IMR-90 (cell line): Measurements from ENCODE around the gene ABAT. TPM values are rescaled to one million over a fixed set of nuclear protein-coding genes. Genes with fewer than 3 reads are reported as not detected.

Experiments
- ATAC-seq: fragments of 200-7000 bp; cut with Tn5 transposase; 2 replicates; pipeline ENCODE4 v1.9.1; 2020; ENCODE audit warnings: low read depth, mild to moderate bottlenecking, moderate library complexity
- BruUV-seq: library from RNA; stranded (reverse); fragments of 400-500 nt; replicated peaks from 2 replicates; lab custom pipeline; 2021; lab: Mats Ljungman, UMichigan
- CTCF ChIA-PET: fragments of 300-600 bp; formaldehyde crosslinking; extraction: SDS; loops from one replicate; lab custom pipeline; 2021; ENCODE audit warnings: antibody characterized with exemption; lab: Yijun Ruan, JAX
- POLR2A ChIA-PET: fragments of 300-600 bp; sonication (Branson Sonifier 250); formaldehyde crosslinking; loops from one replicate; lab custom pipeline; 2022; ENCODE audit warnings: antibody characterized with exemption; ENCODE audit not compliant: unreplicated experiment; lab: Charles Lee
- DNase-seq: peaks from one replicate; pipeline ENCODE4 v3.0.0; 2013
- H2AFZ ChIP-seq: replicated peaks from 2 replicates; pipeline ENCODE3; 2013; ENCODE audit warnings: low read length, mild to moderate bottlenecking; ENCODE audit not compliant: poor library complexity
- H2AK5ac ChIP-seq: 2 replicates; pipeline ENCODE4 v1.6.1; 2013; ENCODE audit warnings: low read depth, low read length, inconsistent platforms
- H2AK9ac ChIP-seq: replicated peaks from 2 replicates; pipeline ENCODE3; 2013; ENCODE audit warnings: mild to moderate bottlenecking, low read depth, low read length, moderate library complexity; ENCODE audit not compliant: poor library complexity
- H2BK120ac ChIP-seq: 2 replicates; pipeline ENCODE4 v1.6.1; 2013; ENCODE audit warnings: low read depth, low read length, inconsistent platforms
- H2BK15ac ChIP-seq: 3 replicates; pipeline ENCODE4 v1.6.1; 2013; ENCODE audit warnings: low read depth, low read length, inconsistent platforms
- H2BK20ac ChIP-seq: 2 replicates; pipeline ENCODE4 v1.6.1; 2013; ENCODE audit warnings: low read depth, mild to moderate bottlenecking, inconsistent platforms, low read length, moderate library complexity
- H2BK5ac ChIP-seq: 2 replicates; pipeline ENCODE4 v1.6.1; 2013; ENCODE audit warnings: mild to moderate bottlenecking, low read depth, low read length, inconsistent platforms; ENCODE audit not compliant: poor library complexity, severe bottlenecking
- H3K14ac ChIP-seq: replicated peaks from 2 replicates; pipeline ENCODE4 v1.6.1; 2013; ENCODE audit warnings: low read depth, low read length, inconsistent platforms
- H3K18ac ChIP-seq: 2 replicates; pipeline ENCODE4 v1.6.1; 2013; ENCODE audit warnings: low read depth, low read length, control low read depth
- H3K23ac ChIP-seq: 2 replicates; pipeline ENCODE4 v1.6.1; 2013; ENCODE audit warnings: low read depth, low read length, inconsistent platforms
- H3K27ac ChIP-seq: 2 replicates; pipeline ENCODE4 v1.5.1; 2013; ENCODE audit warnings: mild to moderate bottlenecking, control low read depth, low read length; ENCODE audit not compliant: insufficient read depth
- H3K27me3 ChIP-seq: 2 replicates; pipeline ENCODE4 v1.6.1; 2013; ENCODE audit warnings: low read length; ENCODE audit not compliant: control insufficient read depth, insufficient read depth
- H3K36me3 ChIP-seq: 2 replicates; pipeline ENCODE4 v1.6.1; 2013; ENCODE audit warnings: low read length, mixed read lengths; ENCODE audit not compliant: control insufficient read depth, insufficient read depth
- H3K4ac ChIP-seq: 2 replicates; pipeline ENCODE4 v1.6.1; 2013; ENCODE audit warnings: low read depth, low read length, inconsistent platforms
- H3K4me1 ChIP-seq: 2 replicates; pipeline ENCODE4 v1.6.1; 2013; ENCODE audit warnings: low read length, mixed read lengths; ENCODE audit not compliant: control insufficient read depth, insufficient read depth
- H3K4me2 ChIP-seq: 2 replicates; pipeline ENCODE4 v1.6.1; 2013; ENCODE audit warnings: low read depth, mild to moderate bottlenecking, control low read depth, low read length, moderate library complexity
- H3K4me3 ChIP-seq: 2 replicates; pipeline ENCODE4 v1.5.1; 2013; ENCODE audit warnings: low read depth, mild to moderate bottlenecking, control low read depth, low read length, moderate library complexity; ENCODE audit not compliant: insufficient read depth
- H3K56ac ChIP-seq: 2 replicates; pipeline ENCODE4 v1.6.1; 2013; ENCODE audit warnings: low read length, inconsistent platforms; ENCODE audit not compliant: insufficient read depth; ENCODE audit errors: extremely low read depth
- H3K79me1 ChIP-seq, 2 experiments: 2 replicates each; pipeline ENCODE4 v1.6.1; 2013; ENCODE audit warnings: low read length in 2 of 2, inconsistent platforms in 1 of 2, low read depth in 1 of 2
- H3K9ac ChIP-seq: 2 replicates; pipeline ENCODE4 v1.6.1; 2013; ENCODE audit warnings: low read depth, low read length, control low read depth
- H3K9me1 ChIP-seq: 2 replicates; pipeline ENCODE4 v1.6.1; 2013; ENCODE audit warnings: low read length, inconsistent platforms; ENCODE audit not compliant: insufficient read depth
- H3K9me3 ChIP-seq: 2 replicates; pipeline ENCODE4 v1.6.1; 2013; ENCODE audit warnings: low read length; ENCODE audit not compliant: control insufficient read depth, insufficient read depth
- H4K20me1 ChIP-seq: 2 replicates; pipeline ENCODE4 v1.6.1; 2013; ENCODE audit warnings: low read length, inconsistent platforms; ENCODE audit not compliant: insufficient read depth
- H4K5ac ChIP-seq: 2 replicates; pipeline ENCODE4 v1.6.1; 2013; ENCODE audit warnings: mild to moderate bottlenecking, low read depth, low read length, control low read depth
- H4K8ac ChIP-seq, 2 experiments: 2 replicates each; pipeline ENCODE4 v1.6.1; 2013; ENCODE audit warnings: low read depth in 2 of 2, low read length in 2 of 2, control low read depth in 1 of 2, inconsistent platforms in 1 of 2
- H4K91ac ChIP-seq: 2 replicates; pipeline ENCODE4 v1.6.1; 2013; ENCODE audit warnings: low read depth, low read length, inconsistent platforms; ENCODE audit not compliant: insufficient read depth
- BHLHE40 ChIP-seq: fragments of 150-350 bp; IDR thresholded peaks from 2 replicates; pipeline ENCODE4 v1.6.1; 2016; ENCODE audit warnings: mild to moderate bottlenecking, low read depth, low read length
- CTCF ChIP-seq: conservative IDR thresholded peaks from 2 replicates; pipeline ENCODE4 v1.5.1; 2012; ENCODE audit warnings: mild to moderate bottlenecking, low read depth, low read length, improper control_type of control experiment
- MAFK ChIP-seq: IDR thresholded peaks from 2 replicates; pipeline ENCODE4 v1.6.1; 2012; ENCODE audit warnings: low read depth, low read length, improper control_type of control experiment
- MAZ ChIP-seq: IDR thresholded peaks from 2 replicates; pipeline ENCODE4 v1.6.1; 2012; ENCODE audit warnings: low read depth, mild to moderate bottlenecking, low read length, improper control_type of control experiment, moderate library complexity, borderline replicate concordance
- MXI1 ChIP-seq: IDR thresholded peaks from 2 replicates; pipeline ENCODE4 v1.6.1; 2012; ENCODE audit warnings: low read depth, mild to moderate bottlenecking, low read length, moderate library complexity, borderline replicate concordance
- NFE2L2 ChIP-seq: fragments of 150-350 bp; IDR thresholded peaks from 2 replicates; pipeline ENCODE4 v1.6.1; 2016; ENCODE audit warnings: low read depth, mild to moderate bottlenecking, low read length
- RAD21 ChIP-seq: IDR thresholded peaks from 2 replicates; pipeline ENCODE4 v1.6.1; 2012; ENCODE audit warnings: low read length, improper control_type of control experiment
- RCOR1 ChIP-seq: IDR thresholded peaks from 2 replicates; pipeline ENCODE4 v1.6.1; 2012; ENCODE audit warnings: mild to moderate bottlenecking, low read length, improper control_type of control experiment; ENCODE audit not compliant: insufficient replicate concordance
- RFX5 ChIP-seq: IDR thresholded peaks from 2 replicates; pipeline ENCODE4 v1.8.0; 2012; ENCODE audit warnings: low read depth, mild to moderate bottlenecking, low read length, moderate library complexity
- SMC3 ChIP-seq: fragments of 150-350 bp; IDR thresholded peaks from 2 replicates; pipeline ENCODE4 v1.6.1; 2016; ENCODE audit warnings: low read depth, mild to moderate bottlenecking, antibody characterized with exemption, low read length, moderate library complexity
- USF2 ChIP-seq: fragments of 150-350 bp; IDR thresholded peaks from 2 replicates; pipeline ENCODE4 v1.6.1; 2017; ENCODE audit warnings: mild to moderate bottlenecking, antibody characterized with exemption, low read length, low read depth
- WGBS, 2 experiments: methylation state at CpG; one replicate each; pipeline versions ENCODE4 v1.1.5 to v1.1.7; 2013; ENCODE audit warnings: missing lambda C conversion rate in 2 of 2; ENCODE audit not compliant: insufficient read length in 1 of 2; ENCODE audit errors: extremely low coverage in 2 of 2; 5-methylcytosine and 5-hydroxymethylcytosine counted together
- dilution Hi-C: fragments of 300-500 bp; cut with HindIII; formaldehyde crosslinking; loops from one replicate; pipeline ENCODE4 v1.14.3; 2018; ENCODE audit warnings: low sequenced_read_pairs; ENCODE audit not compliant: unreplicated experiment
- in situ Hi-C: fragments of 300-500 bp; cut with MboI; formaldehyde crosslinking; loops from 3 replicates; pipeline ENCODE4 v1.14.3; 2019; ENCODE audit warnings: low sequenced_read_pairs, inconsistent platforms, mixed read lengths
- intact Hi-C: fragments of 100-400 bp; cut with micrococcal nuclease; formaldehyde crosslinking; loops from 2 replicates; pipeline ENCODE4 v1.10.0; 2022
- polyA plus RNA-seq, 3 experiments: library from polyadenylated mRNA; depleted of rRNA; stranded (reverse); fragments of >200 nt; gene quantifications; 2 replicates each; pipeline ENCODE4 v1.2.3, GENCODE V29; 2012; ENCODE audit warnings: low replicate concordance in 1 of 3
- total RNA-seq: library from RNA; depleted of rRNA; stranded (reverse); fragments of >200 nt; gene quantifications from 2 replicates; pipeline ENCODE4 v1.2.3, GENCODE V29; 2012

ABAT gene
- total and polyA plus RNA-seq, 2 of the 4 experiments (the other 2 are of a cell fraction): 4.5 to 6.9 TPM

- Histone ChIP-seq H3K4me2 (no peak overlapping the region), H2BK120ac (no peak overlapping the region), H2BK20ac (no peak overlapping the region), H2AK9ac (no peak overlapping the region), H2BK5ac (no peak overlapping the region), H3K56ac (no peak overlapping the region), H3K4me1 (no peaks in the 10 kb centered on the region; the same call in 1 of the 2 replicates), H4K8ac (no peak overlapping the region), H3K9ac (no peak overlapping the region), H2AFZ (no peak overlapping the region), H4K91ac (no peak overlapping the region), H3K9me1 (no peaks in the 10 kb centered on the region), H3K36me3 (no peaks in the 10 kb centered on the region), H3K4me3 (no peak overlapping the region), H4K20me1 (no peaks in the 10 kb centered on the region), H3K4ac (no peak overlapping the region), H2BK15ac (no peak overlapping the region), H4K5ac (no peak overlapping the region), H3K14ac (no peak overlapping the region), H3K27me3 (no peaks in the 10 kb centered on the region; the same call in none of the 2 replicates), H2AK5ac (no peak overlapping the region), H3K79me1 (no peaks in the 10 kb centered on the region), H3K27ac (no peak overlapping the region), H3K9me3 (no peaks in the 10 kb centered on the region), H3K23ac (no peak overlapping the region), H3K18ac (no peak overlapping the region)
- POLR2A ChIA-PET: no interaction called here
- no peak for ATAC-seq
- no TSS peak for BruUV-seq
- no peak for TF ChIP-seq MAZ
- no peak for TF ChIP-seq MXI1
- TF ChIP-seq RAD21: no peak
- no peak for TF ChIP-seq CTCF
- no peak for TF ChIP-seq NFE2L2
- TF ChIP-seq BHLHE40: no peak
- no peak for TF ChIP-seq RFX5
- TF ChIP-seq RCOR1: no peak
- no peak for TF ChIP-seq SMC3
- TF ChIP-seq USF2: no peak
- no peak for TF ChIP-seq MAFK
- dilution Hi-C loops (no loop called here), intact Hi-C loops (no loop called here), in situ Hi-C loops (loop anchor here (25.0 kb wide), 2 partner anchors 342 to 467 kb away; no protein-coding TSS in a partner anchor)
- no CpG with 5 or more reads among the region's 1 CpG for WGBS, 2 experiments
- CTCF ChIA-PET: no interaction called here
- DNase-seq: no peak
Measured at GRCh38 chr16:8670014-8670560, 4.3 kb upstream of the ABAT start.
